HCT116 (cell line): ENCODE measurements around the gene CTCF. TPM values are rescaled to one million over a fixed set of nuclear protein-coding genes. Genes with fewer than 3 reads are reported as not detected.

Experiments used
- ATAC-seq: fragments of 200-7000 bp; cut with Tn5 transposase; 2 replicates; pipeline ENCODE4 v1.9.1; 2020; ENCODE audit warnings: mild to moderate bottlenecking, moderate library complexity
- BruUV-seq: library from RNA; stranded (reverse); fragments of 400-500 nt; replicated peaks from 2 replicates; lab custom pipeline; 2021; lab: Mats Ljungman, UMichigan
- CTCF ChIA-PET: fragments of 300-600 bp; sonication (Branson Sonifier 250); formaldehyde crosslinking; loops from one replicate; lab custom pipeline; 2021; ENCODE audit warnings: antibody characterized with exemption; lab: Charles Lee
- POLR2A ChIA-PET: fragments of 300-600, 350-600 bp; sonication (Branson Sonifier 250); formaldehyde crosslinking; loops from one replicate; lab custom pipeline; 2021; ENCODE audit warnings: antibody characterized with exemption; lab: Charles Lee
- RAD21 ChIA-PET, 2 experiments: fragments of 300-600 bp; sonication (Branson Sonifier 250); formaldehyde crosslinking; loops; one replicate each; lab custom pipeline; 2023; ENCODE audit warnings: low total read pairs in 2 of 2; ENCODE audit not compliant: uncharacterized antibody in 2 of 2, unreplicated experiment in 2 of 2, low non-redundant PET in 1 of 2; lab: Charles Lee
- DNase-seq: peaks from one replicate; pipeline ENCODE4 v3.0.0-alpha.2; 2010; ENCODE audit warnings: low read depth, low spot score
- H2AFZ ChIP-seq: fragments of 200-600 bp; shearing (Covaris generic), sonication (generic); 2 replicates; pipeline ENCODE4 v1.6.1; 2017; ENCODE audit warnings: low read depth, mixed run types, mixed read lengths, antibody characterized with exemption, low read length; ENCODE audit not compliant: poor library complexity, severe bottlenecking
- H3K27ac ChIP-seq: 2 replicates; pipeline ENCODE4 v1.5.1; 2012; ENCODE audit warnings: low read depth, low read length
- H3K27me3 ChIP-seq: fragments of 200-600 bp; sonication (generic); 2 replicates; pipeline ENCODE4 v1.6.1; 2016; ENCODE audit warnings: mixed run types, low read length, mixed read lengths; ENCODE audit not compliant: insufficient read depth
- H3K36me3 ChIP-seq, 2 experiments: fragments of 200-500 bp in 1 of 2; fragments of 200-600 bp in 1 of 2; sonication (Bioruptor generic) in 1 of 2; sonication (generic) in 1 of 2; 2 replicates each; pipeline versions ENCODE4 v1.5.1 to v1.6.1; 2014 to 2016; ENCODE audit warnings: low read length in 2 of 2, inconsistent platforms in 1 of 2, mixed read lengths in 1 of 2, mixed run types in 1 of 2; ENCODE audit not compliant: insufficient read depth in 2 of 2, control insufficient read depth in 1 of 2
- H3K4me1 ChIP-seq, 2 experiments: fragments of 200-600 bp in 1 of 2; sonication (generic) in 1 of 2; 2 replicates each; pipeline versions ENCODE4 v1.5.1 to v1.6.1; 2012 to 2017; ENCODE audit warnings: low read length in 2 of 2, inconsistent platforms in 1 of 2, mild to moderate bottlenecking in 1 of 2, mixed read lengths in 1 of 2, mixed run types in 1 of 2, moderate library complexity in 1 of 2; ENCODE audit not compliant: insufficient read depth in 2 of 2, control insufficient read depth in 1 of 2
- H3K4me2 ChIP-seq: fragments of 200-600 bp; sonication (generic); 2 replicates; pipeline ENCODE4 v1.6.1; 2017; ENCODE audit warnings: mixed run types, low read length, mixed read lengths
- H3K4me3 ChIP-seq, 2 experiments: fragments of 200-600 bp in 1 of 2; sonication (generic) in 1 of 2; replicated peaks in 1 of 2; 2 replicates each; pipeline ENCODE4 v1.5.1; 2011 to 2016; ENCODE audit warnings: low read length in 2 of 2, control low read depth in 1 of 2, low read depth in 1 of 2, mild to moderate bottlenecking in 1 of 2, mixed read lengths in 1 of 2, mixed run types in 1 of 2
- H3K79me2 ChIP-seq: fragments of 200-600 bp; sonication (generic); 2 replicates; pipeline ENCODE4 v1.6.1; 2017; ENCODE audit warnings: mild to moderate bottlenecking, mixed run types, low read length, moderate library complexity, mixed read lengths; ENCODE audit not compliant: insufficient read depth
- H3K9ac ChIP-seq: fragments of 200-600 bp; sonication (generic); 2 replicates; pipeline ENCODE4 v1.6.1; 2016; ENCODE audit warnings: low read length, mixed read lengths
- H3K9me2 ChIP-seq: fragments of 200-600 bp; sonication (generic), shearing (Covaris generic); 2 replicates; pipeline ENCODE4 v1.6.1; 2017; ENCODE audit warnings: mixed run types, mild to moderate bottlenecking, moderate library complexity; ENCODE audit not compliant: insufficient read depth
- H3K9me3 ChIP-seq, 2 experiments: fragments of 200-500 bp in 1 of 2; fragments of 200-600 bp in 1 of 2; sonication (Bioruptor generic) in 1 of 2; sonication (generic) in 1 of 2; 2 replicates each; pipeline ENCODE4 v1.6.1; 2014 to 2017; ENCODE audit warnings: low read length in 2 of 2, mixed read lengths in 2 of 2, inconsistent platforms in 1 of 2, low read depth in 1 of 2, mild to moderate bottlenecking in 1 of 2, mixed run types in 1 of 2, moderate library complexity in 1 of 2; ENCODE audit not compliant: control insufficient read depth in 1 of 2, insufficient read depth in 1 of 2
- H4K20me1 ChIP-seq: fragments of 200-600 bp; sonication (generic), shearing (Covaris generic); 2 replicates; pipeline ENCODE4 v1.6.1; 2017; ENCODE audit warnings: mixed run types, mild to moderate bottlenecking, moderate library complexity; ENCODE audit not compliant: insufficient read depth
- ATF3 ChIP-seq: IDR thresholded peaks from 2 replicates; pipeline ENCODE4 v1.6.1; 2012
- ELF1 ChIP-seq: IDR thresholded peaks from 2 replicates; pipeline ENCODE4 v1.6.1; 2012; ENCODE audit warnings: low read depth, borderline replicate concordance
- POLR2A ChIP-seq: IDR thresholded peaks from 2 replicates; pipeline ENCODE4 v1.7.0; 2011; ENCODE audit warnings: borderline replicate concordance; ENCODE audit not compliant: insufficient read depth, insufficient read length; ENCODE audit errors: extremely low read depth
- RAD21 ChIP-seq: IDR thresholded peaks from 2 replicates; pipeline ENCODE4 v1.6.1; 2012; ENCODE audit warnings: low read depth, mild to moderate bottlenecking
- SP1 ChIP-seq: IDR thresholded peaks from 2 replicates; pipeline ENCODE4 v1.6.1; 2012; ENCODE audit warnings: low read depth
- SRF ChIP-seq: IDR thresholded peaks from 2 replicates; pipeline ENCODE4 v1.6.1; 2012; ENCODE audit warnings: low read depth
- TCF7L2 ChIP-seq: IDR thresholded peaks from 2 replicates; pipeline ENCODE4 v1.7.0; 2011; ENCODE audit warnings: borderline replicate concordance, inconsistent platforms; ENCODE audit not compliant: insufficient read depth, insufficient read length; ENCODE audit errors: extremely low read depth
- intact Hi-C: fragments of 100-400 bp; cut with micrococcal nuclease; formaldehyde crosslinking; loops from 2 replicates; pipeline ENCODE4 v1.10.0; 2022
- total RNA-seq: library from RNA; stranded (reverse); gene quantifications from one replicate; pipeline ENCODE4 v1.2.1, GENCODE V29; 2021; ENCODE audit not compliant: unreplicated experiment
- TF ChIP-seq, protein P1 (sequence below), 3 experiments: fragments of 200-600 bp in 1 of 3; sonication (generic) in 1 of 3; IDR thresholded peaks in 2 of 3; conservative IDR thresholded peaks in 1 of 3; 2 replicates each; pipeline ENCODE4 v1.5.1; 2012 to 2017; ENCODE audit warnings: low read depth in 2 of 3, low read length in 2 of 3, antibody characterized with exemption in 1 of 3, borderline replicate concordance in 1 of 3, control low read depth in 1 of 3, mild to moderate bottlenecking in 1 of 3, mixed read lengths in 1 of 3, mixed run types in 1 of 3, moderate library complexity in 1 of 3; ENCODE audit not compliant: insufficient read depth in 1 of 3
- TF ChIP-seq, protein P2 (sequence below): IDR thresholded peaks from 2 replicates; pipeline ENCODE4 v1.6.1; 2012

The CTCF gene
- total RNA-seq, 1 experiment from 2014 or later: 48.3 TPM

- H3K27ac ChIP-seq: no peak overlapping the region
- no peak overlapping the region for H3K4me3 ChIP-seq
- no peaks in the 10 kb centered on the region for H3K9me3 ChIP-seq
- 0 out of 2 replicates have a peak, but pooled peaks cover 4% of the 10 kb centered on the region for H4K20me1 ChIP-seq
- no peaks in the 10 kb centered on the region for H3K27me3 ChIP-seq
- H3K79me2 ChIP-seq: peaks cover 88% of the 10 kb centered on the region
- H3K36me3 ChIP-seq: peaks cover 8% of the 10 kb centered on the region in 2 experiments
- DNase-seq: no peak
- no peaks in the 10 kb centered on the region for H3K9me2 ChIP-seq
- no peak overlapping the region for H3K9ac ChIP-seq
- ChIA-PET RAD21 (no interaction called here), POLR2A (no interaction called here), CTCF (no interaction called here)
- ATAC-seq: no peak
- no TSS peak for BruUV-seq
- H2AFZ ChIP-seq: no peak overlapping the region
- H3K4me1 ChIP-seq: no peaks in the 10 kb centered on the region
- TF ChIP-seq, protein P1, sequence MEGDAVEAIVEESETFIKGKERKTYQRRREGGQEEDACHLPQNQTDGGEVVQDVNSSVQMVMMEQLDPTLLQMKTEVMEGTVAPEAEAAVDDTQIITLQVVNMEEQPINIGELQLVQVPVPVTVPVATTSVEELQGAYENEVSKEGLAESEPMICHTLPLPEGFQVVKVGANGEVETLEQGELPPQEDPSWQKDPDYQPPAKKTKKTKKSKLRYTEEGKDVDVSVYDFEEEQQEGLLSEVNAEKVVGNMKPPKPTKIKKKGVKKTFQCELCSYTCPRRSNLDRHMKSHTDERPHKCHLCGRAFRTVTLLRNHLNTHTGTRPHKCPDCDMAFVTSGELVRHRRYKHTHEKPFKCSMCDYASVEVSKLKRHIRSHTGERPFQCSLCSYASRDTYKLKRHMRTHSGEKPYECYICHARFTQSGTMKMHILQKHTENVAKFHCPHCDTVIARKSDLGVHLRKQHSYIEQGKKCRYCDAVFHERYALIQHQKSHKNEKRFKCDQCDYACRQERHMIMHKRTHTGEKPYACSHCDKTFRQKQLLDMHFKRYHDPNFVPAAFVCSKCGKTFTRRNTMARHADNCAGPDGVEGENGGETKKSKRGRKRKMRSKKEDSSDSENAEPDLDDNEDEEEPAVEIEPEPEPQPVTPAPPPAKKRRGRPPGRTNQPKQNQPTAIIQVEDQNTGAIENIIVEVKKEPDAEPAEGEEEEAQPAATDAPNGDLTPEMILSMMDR (IDR thresholded peaks at IDR 0.05 in 2 of 3, conservative IDR thresholded peaks at IDR 0.05 in 1 of 3; ENCODE audit: borderline replicate concordance in 1 of 3, insufficient read depth in 1 of 3, low read depth in 2 of 3, low read length in 2 of 3): no peak
- no peak for TF ChIP-seq POLR2A
- no peak for TF ChIP-seq RAD21
- no peak for TF ChIP-seq ATF3
- H3K4me2 ChIP-seq: no peak overlapping the region
- intact Hi-C loops: no loop called here
Observed at GRCh38 chr16:67606632-67607031, 44.3 kb downstream of the CTCF start.

GRCh38 chr16:67608364-67608763 is 46.0 kb downstream of the CTCF start:
- Histone ChIP-seq H3K27ac (no peak overlapping the region), H3K79me2 (peaks cover 80% of the 10 kb centered on the region), H4K20me1 (0 out of 2 replicates have a peak, but pooled peaks cover 4% of the 10 kb centered on the region), H3K4me2 (no peak overlapping the region), H3K4me1 (no peaks in the 10 kb centered on the region), H3K36me3 (peaks cover 12 to 16% of the 10 kb centered on the region in 2 experiments), H2AFZ (no peak overlapping the region), H3K9me2 (no peaks in the 10 kb centered on the region), H3K9me3 (no peaks in the 10 kb centered on the region), H3K27me3 (no peaks in the 10 kb centered on the region), H3K9ac (no peak overlapping the region), H3K4me3 (no peak overlapping the region)
- ATAC-seq: no peak
- no TSS peak for BruUV-seq
- RAD21 ChIA-PET: no interaction called here
- intact Hi-C loops: no loop called here
- no peak for TF ChIP-seq SRF
- no peak for TF ChIP-seq SP1
- TF ChIP-seq, protein P2, sequence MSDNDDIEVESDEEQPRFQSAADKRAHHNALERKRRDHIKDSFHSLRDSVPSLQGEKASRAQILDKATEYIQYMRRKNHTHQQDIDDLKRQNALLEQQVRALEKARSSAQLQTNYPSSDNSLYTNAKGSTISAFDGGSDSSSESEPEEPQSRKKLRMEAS: no peak
- TF ChIP-seq ELF1: no peak
- TF ChIP-seq TCF7L2: no peak
- CTCF ChIA-PET: no interaction called here
- POLR2A ChIA-PET: no interaction called here
- no peak for DNase-seq
